NCI-H2107 treated with DMSO at 0.1 percent for 48 hours (cell line): ENCODE results near the gene SLC39A2.
"Not testable (repeated sequence)": the region's sequence is repeated elsewhere in the genome, so short reads cannot be mapped to it uniquely, and the experiment has no call there.

Experiments
- DNase-seq: peaks from one replicate; lab custom pipeline; 2025; ENCODE audit not compliant: unreplicated experiment; lab: John Stamatoyannopoulos, UW

SLC39A2 gene, protein sequence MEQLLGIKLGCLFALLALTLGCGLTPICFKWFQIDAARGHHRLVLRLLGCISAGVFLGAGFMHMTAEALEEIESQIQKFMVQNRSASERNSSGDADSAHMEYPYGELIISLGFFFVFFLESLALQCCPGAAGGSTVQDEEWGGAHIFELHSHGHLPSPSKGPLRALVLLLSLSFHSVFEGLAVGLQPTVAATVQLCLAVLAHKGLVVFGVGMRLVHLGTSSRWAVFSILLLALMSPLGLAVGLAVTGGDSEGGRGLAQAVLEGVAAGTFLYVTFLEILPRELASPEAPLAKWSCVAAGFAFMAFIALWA

GRCh38 chr14:20998674-20999366 lies at the start of gene SLC39A2:
TSS of gene SLC39A2 (plus strand) at chr14:20999293. CDS start at chr14:20999447, 154 bp downstream.
- DNase-seq: no peak

DNA sequence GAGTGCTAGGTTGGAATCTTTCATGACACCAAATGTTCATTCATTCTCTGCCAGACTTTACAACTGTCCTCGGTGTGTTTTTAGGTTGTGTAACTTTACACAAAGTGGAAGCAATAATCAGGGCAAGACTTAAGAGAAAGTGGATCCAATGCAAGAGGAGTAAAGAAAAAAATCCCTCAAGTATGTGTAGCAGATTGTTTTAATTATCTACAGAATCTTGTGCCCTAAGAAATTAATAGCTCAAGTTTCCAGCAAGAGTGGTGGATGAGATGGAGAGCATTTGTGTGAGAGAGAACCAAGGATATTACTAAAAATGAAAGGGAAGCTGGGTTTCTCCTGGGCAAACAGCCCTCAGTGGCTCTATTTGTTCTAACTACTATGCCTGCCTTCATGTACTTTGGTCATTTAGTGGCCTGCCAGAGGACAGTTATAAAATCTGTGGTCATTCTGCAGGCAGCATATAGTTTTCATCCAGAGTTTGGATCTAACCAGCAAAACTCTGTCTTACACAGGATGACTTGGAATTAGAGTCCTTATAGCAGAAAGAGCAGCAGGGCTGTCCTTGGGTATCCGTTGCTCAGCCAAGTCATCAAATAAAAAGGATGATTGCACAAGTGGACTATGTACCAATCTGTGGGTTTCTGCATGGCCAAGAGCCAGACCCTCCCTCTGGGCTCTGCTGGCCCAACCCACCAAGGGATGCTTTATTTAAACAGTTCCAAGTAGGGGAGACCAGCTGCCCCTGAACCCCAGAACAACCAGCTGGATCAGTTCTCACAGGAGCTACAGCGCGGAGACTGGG lies 44.2 kb upstream of the SLC39A2 start, which contains the start of gene RNASE2:
TSS of gene RNASE2 (plus strand) at position 752 of the 802 bp plus-strand sequence. CDS start 285 bp downstream, outside the sequence.
- DNase-seq: not testable (repeated sequence)

GRCh38 chr14:20955538-20955873 lies 43.6 kb upstream of the SLC39A2 start:
- not testable (repeated sequence) for DNase-seq

GRCh38 chr14:20956376-20956976 lies 42.6 kb upstream of the SLC39A2 start:
- DNase-seq: no peak

DNA sequence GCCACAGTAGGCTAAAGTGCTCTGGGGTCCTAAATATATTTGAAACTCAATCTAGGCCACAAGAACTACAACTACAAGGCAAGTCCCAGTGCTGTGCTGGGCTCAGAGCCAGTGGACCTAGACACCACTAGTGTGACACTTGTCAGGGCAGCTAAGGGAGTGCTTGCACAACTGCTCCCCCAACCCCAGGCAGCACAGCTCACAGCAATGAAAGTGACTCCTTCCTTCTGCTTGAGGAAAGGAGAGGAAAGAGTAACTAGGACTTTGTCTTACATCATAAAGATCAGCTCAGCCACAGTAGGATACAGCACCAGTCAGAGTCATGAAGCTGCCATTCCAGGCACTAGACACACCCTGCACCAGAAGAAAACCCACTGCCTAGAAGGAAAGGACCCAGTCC lies 40.1 kb upstream of the SLC39A2 start:
- DNase-seq: not testable (repeated sequence)

- DNase-seq: no peak
Observed at GRCh38 chr14:20969336-20969735, 29.8 kb upstream of the SLC39A2 start.

DNA sequence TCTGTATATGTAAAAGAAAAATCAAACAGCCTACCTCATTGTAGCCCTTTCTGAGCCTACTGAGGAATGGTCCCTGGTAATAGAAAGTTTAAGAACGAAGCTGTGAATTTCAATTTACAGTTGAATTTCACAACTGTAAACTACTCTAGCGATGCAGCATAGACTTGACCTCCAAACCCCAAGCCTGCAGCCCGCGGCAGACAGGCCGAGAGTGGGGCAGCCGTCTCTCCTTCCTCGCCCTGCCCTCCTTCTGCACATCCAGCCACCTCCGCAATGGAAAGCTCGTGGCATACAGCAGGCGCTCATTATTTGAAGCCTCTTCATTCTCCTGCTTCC lies 28.5 kb upstream of the SLC39A2 start:
- no peak for DNase-seq

DNA sequence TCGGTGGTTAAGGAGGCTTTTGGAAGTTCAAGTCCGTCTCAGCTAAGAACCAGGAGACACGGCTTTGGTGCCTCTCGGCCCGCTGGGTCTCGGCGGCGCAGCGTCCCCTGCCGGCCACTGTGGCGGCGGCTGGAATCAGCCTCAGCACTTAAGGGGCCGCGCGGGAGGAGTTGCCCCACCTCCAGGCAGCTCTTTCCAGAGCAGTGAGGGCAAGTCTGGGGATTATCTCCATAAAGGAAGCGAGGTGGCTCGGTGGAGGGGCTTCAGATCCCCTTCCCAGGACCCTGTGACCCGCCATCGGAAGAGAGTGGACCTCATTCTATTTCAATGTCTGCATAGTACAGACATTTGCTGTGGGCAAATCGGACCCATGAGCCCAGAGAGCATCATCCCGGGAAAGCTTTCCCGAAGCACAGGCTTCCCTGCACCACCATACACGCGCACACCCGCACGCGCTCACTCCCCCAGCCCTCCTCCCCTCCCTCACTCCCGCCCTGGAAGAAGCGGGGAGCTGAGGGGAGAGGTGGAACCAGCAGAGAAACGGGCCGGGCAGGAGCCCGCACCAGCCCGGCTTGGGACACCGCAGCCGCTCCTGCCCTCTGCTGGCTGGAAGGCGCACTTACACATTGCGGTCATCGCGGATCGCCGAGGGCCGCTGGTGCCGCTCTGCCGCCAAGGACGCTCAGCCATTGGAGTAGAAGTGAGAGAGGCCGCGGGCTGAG lies 27.9 kb upstream of the SLC39A2 start:
- peak; percentile 57 for DNase-seq

DNA sequence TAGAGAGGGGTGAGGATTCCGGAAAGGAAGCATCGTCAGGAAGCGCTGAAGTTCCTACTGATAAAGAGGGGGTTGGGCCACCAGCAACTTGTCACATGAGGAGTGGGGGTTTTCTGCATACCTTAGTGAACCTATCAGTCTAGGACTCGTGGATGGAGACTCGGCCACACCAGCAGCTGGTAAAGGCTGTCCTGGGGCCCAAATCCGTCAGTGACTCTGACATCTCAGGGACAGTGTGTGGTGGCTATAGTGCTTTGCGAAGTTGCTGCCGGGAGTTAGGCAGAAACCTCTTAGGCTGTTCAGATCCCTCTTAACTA lies 27.4 kb upstream of the SLC39A2 start:
- DNase-seq: no peak

DNA sequence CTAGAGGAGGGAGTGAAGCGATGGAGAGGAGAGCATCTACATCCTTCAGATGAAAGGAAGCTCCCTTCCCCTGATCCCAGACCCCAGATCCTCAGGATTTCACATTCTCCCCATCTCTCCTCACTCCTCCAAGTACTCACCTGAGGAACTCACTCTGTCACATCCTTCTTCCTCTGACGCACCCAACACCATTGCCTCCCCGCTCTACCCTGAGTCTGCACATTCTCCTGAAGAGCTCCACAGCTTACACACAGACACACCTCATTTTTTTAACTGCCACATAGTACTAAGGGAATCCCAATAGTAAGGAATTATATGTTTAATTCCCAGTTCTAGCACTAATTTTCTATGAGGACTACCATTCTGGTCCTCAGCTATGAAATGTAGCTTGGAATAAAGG lies 25.6 kb upstream of the SLC39A2 start:
- no peak for DNase-seq

DNA sequence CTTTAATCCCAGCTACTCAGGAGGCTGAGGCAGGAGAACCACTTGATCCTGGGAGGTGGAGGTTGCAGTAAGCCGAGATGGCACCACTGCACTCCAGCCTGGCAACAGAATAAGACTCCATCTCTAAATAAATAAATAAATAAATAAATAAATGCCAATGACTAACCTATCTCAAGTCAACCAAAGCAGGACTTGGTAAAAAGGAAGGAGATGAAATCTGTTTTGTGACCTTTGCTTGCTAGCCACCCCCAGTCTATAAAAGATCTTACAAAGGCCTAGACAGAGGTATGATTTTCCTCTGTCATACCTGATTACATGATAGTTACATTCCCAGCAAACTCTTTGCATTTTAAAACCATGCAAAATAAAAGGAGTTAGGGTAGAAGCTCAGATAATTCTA lies 22.8 kb upstream of the SLC39A2 start:
- DNase-seq: no peak

- DNase-seq: no peak
Observed at GRCh38 chr14:20978687-20979086, 20.4 kb upstream of the SLC39A2 start.

- DNase-seq: no peak
Observed at GRCh38 chr14:20980906-20981305, 18.2 kb upstream of the SLC39A2 start.

DNA sequence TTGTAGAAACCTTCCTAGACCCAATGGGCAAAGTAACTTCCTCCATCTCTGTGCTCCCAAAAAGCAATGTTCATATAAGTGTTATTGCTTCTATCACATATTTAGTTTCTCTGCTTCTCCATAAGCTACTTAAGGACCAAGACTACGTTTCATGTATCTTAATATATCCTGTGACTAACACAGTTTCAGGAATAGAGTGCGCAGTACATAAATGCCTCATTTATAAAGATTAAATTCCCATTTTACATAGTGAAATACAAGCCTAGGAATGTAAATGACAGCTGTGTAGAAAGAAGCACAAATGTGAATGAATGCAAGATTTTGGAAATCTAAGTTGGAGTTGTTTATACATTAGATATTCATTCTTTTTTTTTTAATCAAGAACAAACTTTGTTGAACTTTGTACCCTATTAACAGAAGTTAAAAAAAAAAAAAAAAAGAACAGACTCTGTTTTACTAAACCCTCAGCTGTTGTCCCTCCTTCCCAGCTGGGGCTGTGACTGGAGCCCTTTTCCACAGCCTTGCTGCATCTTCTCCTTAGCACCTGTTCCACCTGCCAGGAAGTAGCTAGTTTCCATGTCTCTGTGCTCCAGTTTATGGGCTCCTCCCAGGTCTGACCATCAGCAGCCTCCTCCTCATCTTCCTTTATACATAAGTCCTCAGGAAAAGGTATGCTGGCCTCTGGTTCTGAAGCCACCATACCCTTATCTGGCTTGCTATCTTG lies 16.3 kb upstream of the SLC39A2 start:
- DNase-seq: no peak

GRCh38 chr14:20985650-20986049 lies 13.4 kb upstream of the SLC39A2 start:
- DNase-seq: not testable (repeated sequence)

DNA sequence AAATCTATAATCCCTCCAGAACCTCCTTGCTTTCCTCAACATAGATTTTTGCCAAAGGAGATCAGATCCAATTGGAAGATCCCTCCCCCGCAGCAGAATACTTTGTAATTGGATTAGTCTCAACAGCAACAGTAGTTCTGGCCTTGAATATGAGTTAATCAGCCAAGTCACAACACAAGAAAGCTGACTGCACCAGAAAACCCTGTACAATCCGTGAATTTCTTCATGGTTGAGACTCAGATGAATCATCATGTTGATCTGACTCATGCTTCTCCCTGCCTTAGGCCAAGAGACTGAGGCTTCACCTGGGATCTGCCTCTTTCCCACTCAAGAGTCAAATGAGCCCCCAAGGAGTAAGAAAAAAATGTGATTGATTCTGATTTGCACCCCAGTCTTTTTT lies 12.3 kb upstream of the SLC39A2 start:
- DNase-seq: no peak

DNA sequence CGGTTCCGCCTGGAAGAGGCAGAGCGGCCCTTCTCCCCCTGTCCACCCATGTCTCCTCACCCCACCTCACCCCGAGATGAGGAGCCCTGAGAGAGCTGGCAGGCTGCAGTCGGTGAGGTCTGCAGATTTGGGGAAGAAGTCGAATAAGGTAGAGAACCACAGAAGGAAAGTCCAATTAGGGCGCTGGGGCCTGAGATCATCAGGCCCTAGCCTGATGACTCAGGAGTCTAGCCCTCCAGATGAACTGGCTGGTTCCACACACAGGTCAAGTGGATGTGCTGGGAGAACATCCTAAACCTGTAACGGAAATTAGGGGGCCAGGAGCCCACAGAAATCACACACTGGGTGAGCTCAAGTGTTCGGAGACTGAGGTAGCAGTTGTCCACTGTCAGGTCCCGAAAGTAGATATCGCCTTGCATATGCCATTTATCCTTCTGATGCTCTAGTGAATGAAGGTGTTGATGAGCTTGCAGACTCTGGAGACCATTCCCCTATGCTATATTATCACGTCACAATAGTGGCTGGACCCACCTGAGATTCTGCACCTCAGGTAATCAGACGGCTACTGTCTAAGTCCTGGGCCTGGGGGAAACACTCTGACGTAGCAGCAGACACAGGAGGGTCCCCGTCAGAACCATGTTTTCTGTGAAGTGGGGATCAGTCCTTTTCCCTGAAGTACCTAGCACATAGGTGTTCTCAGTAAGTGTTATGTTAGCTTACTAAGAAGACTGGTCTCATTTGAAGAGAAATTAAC lies 10.2 kb upstream of the SLC39A2 start:
- DNase-seq: no peak

- no peak for DNase-seq
Observed at GRCh38 chr14:20989471-20989786, 9.7 kb upstream of the SLC39A2 start.

GRCh38 chr14:20989787-20990600 lies 9.1 kb upstream of the SLC39A2 start, which contains the start of gene METTL17:
TSS of gene METTL17 (plus strand) at chr14:20989980. CDS start at chr14:20990003, 23 bp downstream.
- DNase-seq: peak; percentile 92
